ENCODE results near the gene ANKH.

- no peak for TF ChIP-seq ZNF180 (CRISPR knock-in tag; IDR thresholded peaks at IDR 0.05; ENCODE audit: borderline replicate concordance, low read depth)
- no peak for TF ChIP-seq POLR2A (IDR thresholded peaks at IDR 0.05; ENCODE audit: insufficient read depth in 1 of 2, low read depth in 2 of 2, low read length in 2 of 2)
- TF ChIP-seq MAFF (IDR thresholded peaks at IDR 0.05; ENCODE audit: low read depth, low read length), result no peak
- no peak for TF ChIP-seq ZNF224 (CRISPR knock-in tag; IDR thresholded peaks at IDR 0.05)
These were observed 47.1 kb downstream of the ANKH start for GRCh38 chr5:14824499-14824898.
